Retinal pigment epithelial cell (primary cell): ENCODE data around the gene RPP40.

ENCODE experiments used
- DNase-seq: peaks from one replicate; pipeline ENCODE4 v3.0.0-alpha.2; 2010; ENCODE audit warnings: low read depth
- H3K4me3 ChIP-seq: 2 replicates; pipeline ENCODE4 v1.5.1; 2011; ENCODE audit warnings: mild to moderate bottlenecking, low read length, control low read depth, moderate library complexity
- TF ChIP-seq, protein P1 (sequence below): conservative IDR thresholded peaks from 2 replicates; pipeline ENCODE4 v1.5.1; 2011; ENCODE audit warnings: low read depth, low read length, control low read depth, inconsistent platforms

Gene RPP40

DNA sequence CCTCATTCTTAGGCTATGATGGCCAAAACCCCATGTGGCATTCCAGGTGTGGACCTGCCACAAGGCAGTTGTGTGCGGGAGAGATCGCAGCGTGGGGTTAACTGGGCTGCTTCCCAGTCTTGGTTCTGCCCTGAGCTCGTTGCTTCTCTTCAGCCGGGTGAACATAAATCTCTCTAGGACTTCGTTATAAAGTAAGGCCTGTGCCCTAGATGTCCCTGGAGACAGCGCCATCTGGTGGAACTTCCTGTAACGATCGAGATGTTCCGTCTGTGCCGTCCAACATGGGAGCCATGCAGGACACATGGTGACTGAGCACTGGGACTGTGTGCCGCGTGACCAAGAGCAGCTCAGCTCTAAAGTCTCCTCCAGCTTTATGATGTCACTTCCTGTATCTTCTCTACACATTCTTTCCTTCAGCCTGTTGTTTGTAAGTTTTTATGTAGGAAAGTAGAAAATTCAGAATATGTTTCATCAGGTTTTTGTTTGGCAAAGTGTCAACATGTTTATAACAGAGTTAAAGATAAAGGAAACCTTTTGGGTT, 26.8 kb upstream of the RPP40 start:
- TF ChIP-seq, protein P1, sequence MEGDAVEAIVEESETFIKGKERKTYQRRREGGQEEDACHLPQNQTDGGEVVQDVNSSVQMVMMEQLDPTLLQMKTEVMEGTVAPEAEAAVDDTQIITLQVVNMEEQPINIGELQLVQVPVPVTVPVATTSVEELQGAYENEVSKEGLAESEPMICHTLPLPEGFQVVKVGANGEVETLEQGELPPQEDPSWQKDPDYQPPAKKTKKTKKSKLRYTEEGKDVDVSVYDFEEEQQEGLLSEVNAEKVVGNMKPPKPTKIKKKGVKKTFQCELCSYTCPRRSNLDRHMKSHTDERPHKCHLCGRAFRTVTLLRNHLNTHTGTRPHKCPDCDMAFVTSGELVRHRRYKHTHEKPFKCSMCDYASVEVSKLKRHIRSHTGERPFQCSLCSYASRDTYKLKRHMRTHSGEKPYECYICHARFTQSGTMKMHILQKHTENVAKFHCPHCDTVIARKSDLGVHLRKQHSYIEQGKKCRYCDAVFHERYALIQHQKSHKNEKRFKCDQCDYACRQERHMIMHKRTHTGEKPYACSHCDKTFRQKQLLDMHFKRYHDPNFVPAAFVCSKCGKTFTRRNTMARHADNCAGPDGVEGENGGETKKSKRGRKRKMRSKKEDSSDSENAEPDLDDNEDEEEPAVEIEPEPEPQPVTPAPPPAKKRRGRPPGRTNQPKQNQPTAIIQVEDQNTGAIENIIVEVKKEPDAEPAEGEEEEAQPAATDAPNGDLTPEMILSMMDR = peak; percentile 77
- DNase-seq = no peak
- no peak overlapping the region for H3K4me3 ChIP-seq

DNA sequence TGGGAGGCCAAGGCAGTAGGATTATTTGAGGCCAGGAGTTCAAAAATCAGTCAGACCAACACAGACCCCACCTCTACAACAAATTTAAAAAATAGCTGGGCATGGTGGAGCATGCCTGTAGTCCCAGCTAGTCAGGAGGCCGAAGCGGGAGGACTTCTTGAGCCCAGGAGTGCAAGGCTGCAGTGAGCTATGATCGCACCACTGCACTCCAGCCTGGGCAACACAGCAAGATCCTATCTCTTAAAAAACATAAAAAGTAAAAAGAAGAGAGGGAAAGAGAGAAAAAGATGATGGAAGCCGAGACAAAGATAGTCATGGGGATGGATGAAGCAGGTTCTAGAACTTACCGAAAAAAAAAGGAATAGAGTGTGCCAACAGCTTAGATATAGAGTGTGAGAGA, 25.8 kb upstream of the RPP40 start:
- DNase-seq = no peak
- no peak overlapping the region for H3K4me3 ChIP-seq
- TF ChIP-seq, protein P1 = no peak

DNA sequence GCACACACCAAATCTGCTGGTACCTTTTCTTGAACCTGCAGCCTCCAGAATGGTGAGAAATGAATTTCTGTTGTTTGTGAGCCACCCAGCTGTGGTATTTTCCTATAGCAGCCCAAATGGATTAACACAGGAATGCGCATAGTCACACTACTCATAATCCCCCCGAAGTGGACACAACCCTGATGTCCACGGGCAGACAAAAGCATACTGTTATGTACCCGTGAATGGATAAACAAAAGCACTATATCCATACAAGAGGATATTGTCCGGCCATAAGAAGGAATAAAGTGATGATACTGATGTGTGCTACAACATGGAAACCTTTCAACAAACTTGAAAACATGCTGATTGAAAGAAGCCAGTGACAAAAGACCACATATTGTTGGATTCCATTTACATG, 25.1 kb upstream of the RPP40 start:
- H3K4me3 ChIP-seq = no peak overlapping the region
- TF ChIP-seq, protein P1 = no peak
- no peak for DNase-seq

DNA sequence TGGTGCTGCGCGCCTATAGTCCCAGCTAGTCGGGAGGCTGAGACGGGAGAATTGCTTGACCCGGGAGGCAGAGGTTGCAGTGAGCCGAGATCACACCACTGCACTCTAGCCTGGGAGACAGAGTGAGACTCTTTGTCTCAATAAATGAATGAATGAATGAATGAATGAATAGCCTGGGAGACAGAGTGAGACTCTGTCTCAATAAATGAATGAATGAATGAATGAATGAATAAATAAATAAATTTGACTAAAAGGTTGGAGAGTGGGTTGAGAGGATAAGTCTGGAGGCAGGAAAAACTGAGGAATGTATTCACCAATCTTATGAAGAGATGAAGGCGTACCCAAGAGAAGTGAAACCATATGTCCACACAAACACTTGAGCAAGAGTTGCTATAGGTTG, 24.5 kb upstream of the RPP40 start:
- H3K4me3 ChIP-seq = no peak overlapping the region
- DNase-seq = no peak
- TF ChIP-seq, protein P1 = no peak

DNA sequence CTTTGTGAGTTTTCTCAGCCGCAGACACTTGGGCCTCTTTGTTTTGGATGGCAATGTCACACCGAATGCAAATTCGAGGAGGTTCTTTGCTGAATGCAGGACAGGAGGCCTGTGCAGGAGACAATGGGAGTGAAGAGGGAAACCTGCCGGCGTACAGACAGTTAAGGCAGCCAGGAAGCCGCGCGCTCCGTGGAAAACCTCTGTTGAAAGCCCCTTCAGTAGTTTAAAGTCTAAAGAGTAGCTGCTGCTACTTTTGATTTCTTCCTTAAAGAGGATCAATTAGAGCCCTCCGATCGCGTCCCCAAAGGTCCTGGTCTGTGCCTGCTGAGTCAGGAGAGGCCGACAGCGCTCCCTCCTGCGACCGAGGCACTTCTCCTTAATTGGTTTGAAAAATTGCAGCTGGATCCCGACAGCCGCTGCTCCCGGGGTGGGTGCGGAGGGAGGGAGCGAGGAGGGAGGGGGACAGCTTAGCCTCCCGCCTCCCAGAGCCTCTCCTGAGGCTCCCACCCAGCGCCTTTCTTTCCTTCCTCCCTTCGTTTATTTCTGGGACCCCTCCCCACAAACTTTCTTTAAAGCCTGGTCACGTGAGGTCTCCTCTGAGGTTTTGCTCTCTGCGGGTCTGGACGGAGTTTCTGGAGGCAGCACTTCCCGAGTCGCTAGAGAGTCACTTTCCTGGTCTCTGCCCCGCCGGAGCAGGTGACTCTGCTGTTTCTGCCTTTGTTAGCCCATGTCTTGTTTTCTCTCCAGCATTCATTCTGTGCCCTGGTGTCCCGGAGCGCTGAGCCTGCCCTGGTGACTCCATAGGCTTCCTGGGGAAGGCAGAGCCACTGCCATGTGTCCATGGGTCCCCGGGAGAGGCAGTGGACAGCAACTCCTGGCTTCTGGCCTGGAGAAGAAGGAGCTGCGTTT, 22.3 kb upstream of the RPP40 start:
- no peak for DNase-seq
- TF ChIP-seq, protein P1 = peak; percentile 13
- H3K4me3 ChIP-seq = peak overlapping the region; percentile 75

DNA sequence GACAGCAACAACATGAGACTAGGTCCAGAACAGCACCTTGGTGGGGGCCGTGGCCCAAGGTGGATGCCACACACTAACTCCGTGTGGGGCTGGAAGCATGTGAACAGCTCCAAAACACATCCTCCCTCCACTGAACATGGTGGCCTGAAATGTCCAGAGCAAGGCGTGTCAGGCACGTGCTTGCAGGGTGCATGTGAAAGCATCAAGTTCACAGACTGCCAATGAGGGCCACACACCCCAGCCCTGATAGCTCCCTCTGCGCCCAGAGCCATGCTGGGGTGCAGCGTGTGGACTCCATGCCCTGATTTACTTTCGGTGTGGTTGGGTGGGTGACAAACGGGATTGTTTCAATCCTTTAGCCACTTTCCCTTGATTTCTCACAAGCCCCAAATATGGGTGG, 20.1 kb upstream of the RPP40 start:
- no peak overlapping the region for H3K4me3 ChIP-seq
- no peak for DNase-seq
- TF ChIP-seq, protein P1 = no peak

DNA sequence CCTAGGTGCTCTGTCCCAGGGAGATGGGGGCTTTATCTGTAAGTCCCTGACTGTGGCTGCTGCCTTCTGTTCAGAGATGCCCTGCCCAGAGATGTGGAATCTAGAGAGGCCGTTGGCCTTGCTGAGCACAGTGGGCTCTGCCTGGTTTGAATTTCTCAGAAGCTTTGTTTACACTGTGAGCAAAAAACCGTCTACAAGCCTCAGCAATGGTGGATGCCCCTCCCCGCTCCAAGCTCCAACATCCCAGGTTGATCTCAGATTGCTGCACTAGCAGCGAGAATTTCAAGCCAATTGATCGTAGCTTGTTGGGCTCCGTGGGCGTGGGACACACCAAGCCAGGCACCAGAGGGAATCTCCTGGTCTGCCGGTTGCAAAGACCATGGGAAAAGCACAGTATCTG, 16.3 kb upstream of the RPP40 start:
- TF ChIP-seq, protein P1 = no peak
- no peak overlapping the region for H3K4me3 ChIP-seq
- no peak for DNase-seq
